A673 (cell line): ENCODE data around the gene RNF217.

Experiments used
- CTCF ChIP-seq: fragments of 300-800, 200-600 bp; sonication (generic); conservative IDR thresholded peaks from 2 replicates; pipeline ENCODE4 v1.5.1; 2017; ENCODE audit warnings: low read depth, mild to moderate bottlenecking, antibody characterized with exemption, low read length, moderate library complexity, mixed read lengths
- EZH2 ChIP-seq: fragments of 200-600 bp; sonication (generic); IDR thresholded peaks from 2 replicates; pipeline ENCODE4 v1.6.1; 2017; ENCODE audit warnings: borderline replicate concordance, low read depth, mild to moderate bottlenecking, mixed read lengths, antibody characterized with exemption, low read length; ENCODE audit not compliant: poor library complexity, severe bottlenecking

- TF ChIP-seq EZH2, result no peak
- no peak for TF ChIP-seq CTCF
Measured at GRCh38 chr6:124983383-124984083, 21.3 kb downstream of the RNF217 start.
